DND-41 (cell line): ENCODE results near the gene SMTN.

Experiments
- ATAC-seq: fragments of 200-7000 bp; cut with Tn5 transposase; 3 replicates; pipeline ENCODE4 v1.9.1; 2021; ENCODE audit warnings: low read depth; ENCODE audit not compliant: insufficient read depth
- DNase-seq: peaks from one replicate; pipeline ENCODE4 v3.0.0-alpha.2; 2020
- H2AFZ ChIP-seq: 2 replicates; pipeline ENCODE4 v1.6.0; 2012; ENCODE audit warnings: low read depth, low read length
- H3K27ac ChIP-seq: 2 replicates; pipeline ENCODE4 v1.5.1; 2012; ENCODE audit warnings: low read length, inconsistent platforms
- H3K27me3 ChIP-seq: fragments of 200-600 bp; sonication (generic); 2 replicates; pipeline ENCODE4 v1.6.0; 2012; ENCODE audit warnings: low read length, mild to moderate bottlenecking, inconsistent platforms; ENCODE audit not compliant: insufficient read depth, poor library complexity
- H3K36me3 ChIP-seq: 2 replicates; pipeline ENCODE4 v1.5.1; 2012; ENCODE audit warnings: low read length, inconsistent platforms; ENCODE audit not compliant: insufficient read depth
- H3K4me1 ChIP-seq: 2 replicates; pipeline ENCODE4 v1.5.1; 2012; ENCODE audit warnings: mild to moderate bottlenecking, low read length; ENCODE audit not compliant: insufficient read depth
- H3K4me2 ChIP-seq: 2 replicates; pipeline ENCODE4 v1.6.0; 2012; ENCODE audit warnings: mild to moderate bottlenecking, moderate library complexity, low read length, inconsistent platforms; ENCODE audit not compliant: insufficient read depth
- H3K4me3 ChIP-seq, 2 experiments: fragments of 200-600 bp in 1 of 2; shearing (Covaris generic) in 1 of 2; 2 replicates each; pipeline ENCODE4 v1.5.1; 2012 to 2016; ENCODE audit warnings: inconsistent platforms in 2 of 2, low read length in 2 of 2, mild to moderate bottlenecking in 2 of 2, low read depth in 1 of 2, moderate library complexity in 1 of 2
- H3K79me2 ChIP-seq: 2 replicates; pipeline ENCODE4 v1.6.0; 2012; ENCODE audit warnings: low read length, inconsistent platforms; ENCODE audit not compliant: insufficient read depth
- H3K9ac ChIP-seq: 2 replicates; pipeline ENCODE4 v1.6.0; 2012; ENCODE audit warnings: low read depth, mild to moderate bottlenecking, inconsistent platforms, low read length, moderate library complexity
- H3K9me3 ChIP-seq: 2 replicates; pipeline ENCODE4 v1.5.1; 2012; ENCODE audit warnings: low read length, moderate library complexity, mild to moderate bottlenecking, inconsistent platforms; ENCODE audit not compliant: insufficient read depth, severe bottlenecking
- H4K20me1 ChIP-seq: 2 replicates; pipeline ENCODE4 v1.6.0; 2012; ENCODE audit warnings: low read length; ENCODE audit not compliant: insufficient read depth
- EZH2 ChIP-seq: IDR thresholded peaks from 3 replicates; pipeline ENCODE4 v1.6.1; 2012; ENCODE audit warnings: borderline replicate concordance, low read depth, mild to moderate bottlenecking, moderate library complexity, low read length, inconsistent platforms; ENCODE audit not compliant: severe bottlenecking
- TF ChIP-seq, protein P1 (sequence below): IDR thresholded peaks from 2 replicates; pipeline ENCODE4 v1.5.1; 2012; ENCODE audit warnings: borderline replicate concordance, low read length, moderate library complexity, mild to moderate bottlenecking; ENCODE audit not compliant: poor library complexity, severe bottlenecking; ENCODE audit errors: extremely low read depth

Gene SMTN

GRCh38 chr22:31137721-31138120 lies 56.6 kb downstream of the SMTN start:
- no peak overlapping the region for H3K27ac ChIP-seq
- H3K4me2 ChIP-seq, result no peak overlapping the region
- no peaks in the 10 kb centered on the region for H3K79me2 ChIP-seq
- H4K20me1 ChIP-seq, result no peaks in the 10 kb centered on the region
- no peak for DNase-seq
- TF ChIP-seq EZH2, result no peak
- TF ChIP-seq, protein P1, sequence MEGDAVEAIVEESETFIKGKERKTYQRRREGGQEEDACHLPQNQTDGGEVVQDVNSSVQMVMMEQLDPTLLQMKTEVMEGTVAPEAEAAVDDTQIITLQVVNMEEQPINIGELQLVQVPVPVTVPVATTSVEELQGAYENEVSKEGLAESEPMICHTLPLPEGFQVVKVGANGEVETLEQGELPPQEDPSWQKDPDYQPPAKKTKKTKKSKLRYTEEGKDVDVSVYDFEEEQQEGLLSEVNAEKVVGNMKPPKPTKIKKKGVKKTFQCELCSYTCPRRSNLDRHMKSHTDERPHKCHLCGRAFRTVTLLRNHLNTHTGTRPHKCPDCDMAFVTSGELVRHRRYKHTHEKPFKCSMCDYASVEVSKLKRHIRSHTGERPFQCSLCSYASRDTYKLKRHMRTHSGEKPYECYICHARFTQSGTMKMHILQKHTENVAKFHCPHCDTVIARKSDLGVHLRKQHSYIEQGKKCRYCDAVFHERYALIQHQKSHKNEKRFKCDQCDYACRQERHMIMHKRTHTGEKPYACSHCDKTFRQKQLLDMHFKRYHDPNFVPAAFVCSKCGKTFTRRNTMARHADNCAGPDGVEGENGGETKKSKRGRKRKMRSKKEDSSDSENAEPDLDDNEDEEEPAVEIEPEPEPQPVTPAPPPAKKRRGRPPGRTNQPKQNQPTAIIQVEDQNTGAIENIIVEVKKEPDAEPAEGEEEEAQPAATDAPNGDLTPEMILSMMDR, result no peak
- no peaks in the 10 kb centered on the region for H3K9me3 ChIP-seq
- H3K36me3 ChIP-seq, result no peaks in the 10 kb centered on the region
- no peaks in the 10 kb centered on the region for H3K27me3 ChIP-seq
- no peak for ATAC-seq
- no peak overlapping the region for H2AFZ ChIP-seq
- H3K4me1 ChIP-seq, result no peaks in the 10 kb centered on the region
- no peak overlapping the region for H3K9ac ChIP-seq
- no peak overlapping the region for H3K4me3 ChIP-seq

DNA sequence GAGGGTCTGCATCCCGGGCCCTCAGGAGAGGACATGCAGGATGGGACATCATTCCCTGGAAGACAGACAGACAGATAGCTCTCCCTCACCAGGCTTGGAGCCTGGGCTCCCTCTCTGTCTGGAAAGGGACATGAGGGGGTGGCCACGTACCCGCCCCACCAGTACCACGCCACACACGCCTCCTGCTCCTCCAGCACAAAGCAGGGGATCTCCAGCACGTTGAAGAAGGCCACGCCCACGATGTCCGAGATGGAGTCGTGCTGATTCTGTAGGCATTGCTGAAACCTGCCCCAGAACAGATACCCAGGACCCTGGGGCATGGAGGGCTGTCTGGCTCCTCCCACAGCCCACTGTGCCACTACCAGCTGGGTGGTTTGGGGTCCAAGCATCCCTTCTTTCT lies 57.0 kb downstream of the SMTN start:
- no peak overlapping the region for H2AFZ ChIP-seq
- H3K9ac ChIP-seq, result no peak overlapping the region
- DNase-seq (no peak), ATAC-seq (no peak)
- no peaks in the 10 kb centered on the region for H4K20me1 ChIP-seq
- no peak overlapping the region for H3K27ac ChIP-seq
- H3K36me3 ChIP-seq, result no peaks in the 10 kb centered on the region
- no peak overlapping the region for H3K4me3 ChIP-seq
- H3K27me3 ChIP-seq, result no peaks in the 10 kb centered on the region
- no peaks in the 10 kb centered on the region for H3K4me1 ChIP-seq
- H3K79me2 ChIP-seq, result no peaks in the 10 kb centered on the region
- no peaks in the 10 kb centered on the region for H3K9me3 ChIP-seq
- H3K4me2 ChIP-seq, result no peak overlapping the region
- TF ChIP-seq EZH2, result no peak
- TF ChIP-seq, protein P1, result no peak

DNA sequence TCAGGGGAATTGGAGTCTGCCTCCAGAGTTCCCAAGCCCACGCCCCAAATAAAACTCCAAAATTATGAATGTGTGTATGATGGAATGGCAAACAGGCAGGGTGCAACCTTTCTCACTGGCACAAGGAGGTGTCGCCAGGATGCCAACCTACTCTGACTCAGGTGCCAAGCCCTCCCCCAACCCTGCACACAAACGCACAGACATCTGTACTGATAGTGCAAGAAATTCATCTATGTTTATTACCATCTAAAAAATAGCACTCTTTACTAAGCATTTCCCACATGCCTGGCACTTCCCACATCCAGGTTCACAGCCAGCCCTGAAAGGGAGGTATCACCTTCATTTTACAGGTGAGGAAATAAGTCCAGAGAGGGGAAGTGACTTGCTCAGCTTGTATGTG lies 57.9 kb downstream of the SMTN start:
- Histone ChIP-seq H3K27ac (no peak overlapping the region), H3K27me3 (no peaks in the 10 kb centered on the region), H2AFZ (no peak overlapping the region), H4K20me1 (no peaks in the 10 kb centered on the region), H3K4me3 (no peak overlapping the region), H3K79me2 (no peaks in the 10 kb centered on the region), H3K9ac (no peak overlapping the region), H3K9me3 (no peaks in the 10 kb centered on the region), H3K36me3 (no peaks in the 10 kb centered on the region), H3K4me2 (no peak overlapping the region), H3K4me1 (no peaks in the 10 kb centered on the region)
- no peak for ATAC-seq
- no peak for DNase-seq
- TF ChIP-seq, protein P1, result no peak
- TF ChIP-seq EZH2, result no peak
